HCT116 (cell line): Measurements from ENCODE around the gene HK2. TPM values are rescaled to one million over a fixed set of nuclear protein-coding genes. Genes with fewer than 3 reads are reported as not detected.

Experiments used
- ATAC-seq: fragments of 200-7000 bp; cut with Tn5 transposase; 2 replicates; pipeline ENCODE4 v1.9.1; 2020; ENCODE audit warnings: mild to moderate bottlenecking, moderate library complexity
- BruUV-seq: library from RNA; stranded (reverse); fragments of 400-500 nt; replicated peaks from 2 replicates; lab custom pipeline; 2021; lab: Mats Ljungman, UMichigan
- CTCF ChIA-PET: fragments of 300-600 bp; sonication (Branson Sonifier 250); formaldehyde crosslinking; loops from one replicate; lab custom pipeline; 2021; ENCODE audit warnings: antibody characterized with exemption; lab: Charles Lee
- POLR2A ChIA-PET: fragments of 300-600, 350-600 bp; sonication (Branson Sonifier 250); formaldehyde crosslinking; loops from one replicate; lab custom pipeline; 2021; ENCODE audit warnings: antibody characterized with exemption; lab: Charles Lee
- RAD21 ChIA-PET, 2 experiments: fragments of 300-600 bp; sonication (Branson Sonifier 250); formaldehyde crosslinking; loops; one replicate each; lab custom pipeline; 2023; ENCODE audit warnings: low total read pairs in 2 of 2; ENCODE audit not compliant: uncharacterized antibody in 2 of 2, unreplicated experiment in 2 of 2, low non-redundant PET in 1 of 2; lab: Charles Lee
- DNase-seq: peaks from one replicate; pipeline ENCODE4 v3.0.0-alpha.2; 2010; ENCODE audit warnings: low read depth, low spot score
- H2AFZ ChIP-seq: fragments of 200-600 bp; shearing (Covaris generic), sonication (generic); 2 replicates; pipeline ENCODE4 v1.6.1; 2017; ENCODE audit warnings: low read depth, mixed run types, mixed read lengths, antibody characterized with exemption, low read length; ENCODE audit not compliant: poor library complexity, severe bottlenecking
- H3K27ac ChIP-seq: 2 replicates; pipeline ENCODE4 v1.5.1; 2012; ENCODE audit warnings: low read depth, low read length
- H3K27me3 ChIP-seq: fragments of 200-600 bp; sonication (generic); 2 replicates; pipeline ENCODE4 v1.6.1; 2016; ENCODE audit warnings: mixed run types, low read length, mixed read lengths; ENCODE audit not compliant: insufficient read depth
- H3K36me3 ChIP-seq, 2 experiments: fragments of 200-500 bp in 1 of 2; fragments of 200-600 bp in 1 of 2; sonication (Bioruptor generic) in 1 of 2; sonication (generic) in 1 of 2; 2 replicates each; pipeline versions ENCODE4 v1.5.1 to v1.6.1; 2014 to 2016; ENCODE audit warnings: low read length in 2 of 2, inconsistent platforms in 1 of 2, mixed read lengths in 1 of 2, mixed run types in 1 of 2; ENCODE audit not compliant: insufficient read depth in 2 of 2, control insufficient read depth in 1 of 2
- H3K4me1 ChIP-seq, 2 experiments: fragments of 200-600 bp in 1 of 2; sonication (generic) in 1 of 2; 2 replicates each; pipeline versions ENCODE4 v1.5.1 to v1.6.1; 2012 to 2017; ENCODE audit warnings: low read length in 2 of 2, inconsistent platforms in 1 of 2, mild to moderate bottlenecking in 1 of 2, mixed read lengths in 1 of 2, mixed run types in 1 of 2, moderate library complexity in 1 of 2; ENCODE audit not compliant: insufficient read depth in 2 of 2, control insufficient read depth in 1 of 2
- H3K4me2 ChIP-seq: fragments of 200-600 bp; sonication (generic); 2 replicates; pipeline ENCODE4 v1.6.1; 2017; ENCODE audit warnings: mixed run types, low read length, mixed read lengths
- H3K4me3 ChIP-seq, 2 experiments: fragments of 200-600 bp in 1 of 2; sonication (generic) in 1 of 2; replicated peaks in 1 of 2; 2 replicates each; pipeline ENCODE4 v1.5.1; 2011 to 2016; ENCODE audit warnings: low read length in 2 of 2, control low read depth in 1 of 2, low read depth in 1 of 2, mild to moderate bottlenecking in 1 of 2, mixed read lengths in 1 of 2, mixed run types in 1 of 2
- H3K79me2 ChIP-seq: fragments of 200-600 bp; sonication (generic); 2 replicates; pipeline ENCODE4 v1.6.1; 2017; ENCODE audit warnings: mild to moderate bottlenecking, mixed run types, low read length, moderate library complexity, mixed read lengths; ENCODE audit not compliant: insufficient read depth
- H3K9ac ChIP-seq: fragments of 200-600 bp; sonication (generic); 2 replicates; pipeline ENCODE4 v1.6.1; 2016; ENCODE audit warnings: low read length, mixed read lengths
- H3K9me2 ChIP-seq: fragments of 200-600 bp; sonication (generic), shearing (Covaris generic); 2 replicates; pipeline ENCODE4 v1.6.1; 2017; ENCODE audit warnings: mixed run types, mild to moderate bottlenecking, moderate library complexity; ENCODE audit not compliant: insufficient read depth
- H3K9me3 ChIP-seq, 2 experiments: fragments of 200-500 bp in 1 of 2; fragments of 200-600 bp in 1 of 2; sonication (Bioruptor generic) in 1 of 2; sonication (generic) in 1 of 2; 2 replicates each; pipeline ENCODE4 v1.6.1; 2014 to 2017; ENCODE audit warnings: low read length in 2 of 2, mixed read lengths in 2 of 2, inconsistent platforms in 1 of 2, low read depth in 1 of 2, mild to moderate bottlenecking in 1 of 2, mixed run types in 1 of 2, moderate library complexity in 1 of 2; ENCODE audit not compliant: control insufficient read depth in 1 of 2, insufficient read depth in 1 of 2
- H4K20me1 ChIP-seq: fragments of 200-600 bp; sonication (generic), shearing (Covaris generic); 2 replicates; pipeline ENCODE4 v1.6.1; 2017; ENCODE audit warnings: mixed run types, mild to moderate bottlenecking, moderate library complexity; ENCODE audit not compliant: insufficient read depth
- CTCF ChIP-seq, 3 experiments: fragments of 200-600 bp in 1 of 3; sonication (generic) in 1 of 3; IDR thresholded peaks in 2 of 3; conservative IDR thresholded peaks in 1 of 3; 2 replicates each; pipeline ENCODE4 v1.5.1; 2012 to 2017; ENCODE audit warnings: low read depth in 2 of 3, low read length in 2 of 3, antibody characterized with exemption in 1 of 3, borderline replicate concordance in 1 of 3, control low read depth in 1 of 3, mild to moderate bottlenecking in 1 of 3, mixed read lengths in 1 of 3, mixed run types in 1 of 3, moderate library complexity in 1 of 3; ENCODE audit not compliant: insufficient read depth in 1 of 3
- ELF1 ChIP-seq: IDR thresholded peaks from 2 replicates; pipeline ENCODE4 v1.6.1; 2012; ENCODE audit warnings: low read depth, borderline replicate concordance
- EZH2 ChIP-seq: fragments of 200-600 bp; sonication (generic); IDR thresholded peaks from 2 replicates; pipeline ENCODE4 v1.6.1; 2017; ENCODE audit warnings: antibody characterized with exemption, mixed run types
- FOSL1 ChIP-seq: IDR thresholded peaks from 2 replicates; pipeline ENCODE4 v1.6.1; 2012; ENCODE audit warnings: low read depth
- POLR2A ChIP-seq: IDR thresholded peaks from 2 replicates; pipeline ENCODE4 v1.7.0; 2011; ENCODE audit warnings: borderline replicate concordance; ENCODE audit not compliant: insufficient read depth, insufficient read length; ENCODE audit errors: extremely low read depth
- RAD21 ChIP-seq: IDR thresholded peaks from 2 replicates; pipeline ENCODE4 v1.6.1; 2012; ENCODE audit warnings: low read depth, mild to moderate bottlenecking
- REST ChIP-seq: IDR thresholded peaks from 2 replicates; pipeline ENCODE4 v1.6.1; 2012; ENCODE audit warnings: low read depth
- SIN3A ChIP-seq: IDR thresholded peaks from 2 replicates; pipeline ENCODE4 v1.6.1; 2012; ENCODE audit warnings: low read depth
- SP1 ChIP-seq: IDR thresholded peaks from 2 replicates; pipeline ENCODE4 v1.6.1; 2012; ENCODE audit warnings: low read depth
- ZBTB33 ChIP-seq: IDR thresholded peaks from 2 replicates; pipeline ENCODE4 v1.6.1; 2011; ENCODE audit warnings: mild to moderate bottlenecking, low read length, moderate library complexity; ENCODE audit not compliant: insufficient replicate concordance; ENCODE audit errors: extremely low read depth
- ZFX ChIP-seq: fragments of 450-650 bp; IDR thresholded peaks from 2 replicates; pipeline ENCODE4 v1.6.1; 2017
- intact Hi-C: fragments of 100-400 bp; cut with micrococcal nuclease; formaldehyde crosslinking; loops from 2 replicates; pipeline ENCODE4 v1.10.0; 2022
- total RNA-seq: library from RNA; stranded (reverse); gene quantifications from one replicate; pipeline ENCODE4 v1.2.1, GENCODE V29; 2021; ENCODE audit not compliant: unreplicated experiment

The HK2 gene
- total RNA-seq, 1 experiment from 2014 or later = 42.5 TPM

- TF ChIP-seq REST = no peak
- TF ChIP-seq, all 23 proteins: peak for 0
Measured at GRCh38 chr2:74889159-74889558, 55.2 kb downstream of the HK2 start (continued).

GRCh38 chr2:74890711-74891110 is 56.8 kb downstream of the HK2 start:
- H3K4me1 ChIP-seq = peaks cover 0 to 15% of the 10 kb centered on the region in 2 experiments; a peak in 2 of 4 replicates
- no peak overlapping the region for H2AFZ ChIP-seq
- DNase-seq = no peak
- H3K9me3 ChIP-seq = no peaks in the 10 kb centered on the region
- ChIA-PET RAD21 (no interaction called here), POLR2A (no interaction called here), CTCF (no interaction called here)
- H3K27ac ChIP-seq = no peak overlapping the region
- H3K36me3 ChIP-seq = peaks cover 38 to 49% of the 10 kb centered on the region in 2 experiments
- TF ChIP-seq SIN3A = no peak
- TF ChIP-seq RAD21 = no peak
- no peak for TF ChIP-seq SP1
- TF ChIP-seq ZBTB33 = no peak
- TF ChIP-seq POLR2A = no peak
- TF ChIP-seq EZH2 = no peak
- no peak for TF ChIP-seq FOSL1
- TF ChIP-seq ELF1 = no peak
- no peak for TF ChIP-seq ZFX
- TF ChIP-seq CTCF (IDR thresholded peaks at IDR 0.05 in 2 of 3, conservative IDR thresholded peaks at IDR 0.05 in 1 of 3; ENCODE audit: borderline replicate concordance in 1 of 3, insufficient read depth in 1 of 3, low read depth in 2 of 3, low read length in 2 of 3) = no peak
- BruUV-seq = no TSS peak
- H3K9ac ChIP-seq = no peak overlapping the region
- no peaks in the 10 kb centered on the region for H3K27me3 ChIP-seq
- H3K79me2 ChIP-seq = no peaks in the 10 kb centered on the region
- H4K20me1 ChIP-seq = no peaks in the 10 kb centered on the region
- H3K4me2 ChIP-seq = no peak overlapping the region
- H3K4me3 ChIP-seq = no peak overlapping the region
- intact Hi-C loops = no loop called here
- H3K9me2 ChIP-seq = no peaks in the 10 kb centered on the region
- ATAC-seq = no peak
